Measurements from ENCODE around the gene COX7A2.

- TF ChIP-seq ELK1 (IDR thresholded peaks at IDR 0.05; ENCODE audit: low read depth, low read length) (no peak), EP300 (IDR thresholded peaks at IDR 0.05; ENCODE audit: borderline replicate concordance in 1 of 2, control insufficient read depth in 1 of 2, low read depth in 2 of 2, low read length in 2 of 2) (no peak), JUNB (IDR thresholded peaks at IDR 0.05) (no peak)
These were observed 49.0 kb upstream of the COX7A2 start for GRCh38 chr6:75292555-75292954.

Data from GM12878 (cell line).